Esophagus squamous epithelium (tissue), 5 donors: ENCODE measurements around the gene TESK1. TPM values are rescaled to one million over a fixed set of nuclear protein-coding genes. Genes with fewer than 3 reads are reported as not detected.

Source experiments
- DNase-seq: peaks from one replicate; lab custom pipeline; 2025; lab: John Stamatoyannopoulos, UW
- H3K27ac ChIP-seq, 4 donors: fragments of 200-600 bp; sonication (generic); one replicate each; pipeline ENCODE4 v1.5.1; 2016 to 2019; ENCODE audit warnings: mild to moderate bottlenecking in 1 of 4
- H3K27me3 ChIP-seq, 4 donors: fragments of 200-600 bp; sonication (generic); 1 replicate in 3 of 4; 2 replicates in 1 of 4; pipeline versions ENCODE4 v1.5.1 to v1.6.0; 2017 to 2021; ENCODE audit warnings: antibody characterized with exemption in 1 of 4
- H3K36me3 ChIP-seq, 3 donors: fragments of 200-600 bp; sonication (generic); one replicate each; pipeline ENCODE4 v1.5.1; 2016 to 2019
- H3K4me1 ChIP-seq, 3 donors: fragments of 200-600 bp; sonication (generic); one replicate each; pipeline ENCODE4 v1.5.1; 2017 to 2019
- H3K4me3 ChIP-seq, 4 donors: fragments of 200-600 bp; sonication (generic); 1 replicate in 3 of 4; 2 replicates in 1 of 4; pipeline ENCODE4 v1.5.1; 2016 to 2019; ENCODE audit warnings: mild to moderate bottlenecking in 2 of 4, moderate library complexity in 1 of 4
- H3K9me3 ChIP-seq, 3 donors: fragments of 200-600 bp; sonication (generic); one replicate each; pipeline ENCODE4 v1.5.1; 2016 to 2019
- CTCF ChIP-seq, 6 experiments: fragments of 450-650 bp in 4 of 6; fragments of 200-600 bp in 2 of 6; sonication (generic) in 2 of 6; IDR thresholded peaks; one replicate each; pipeline ENCODE4 v1.5.1; 2016 to 2019; ENCODE audit warnings: antibody characterized with exemption in 6 of 6, mild to moderate bottlenecking in 4 of 6, moderate library complexity in 4 of 6
- POLR2A ChIP-seq, 4 donors: fragments of 450-650 bp; IDR thresholded peaks; one replicate each; pipeline ENCODE4 v1.6.1; 2017; ENCODE audit warnings: antibody characterized with exemption in 4 of 4, mild to moderate bottlenecking in 4 of 4, moderate library complexity in 3 of 4
- WGBS, 2 donors: methylation state at CpG; one replicate each; pipeline ENCODE4 v1.1.5; 2018; 5-methylcytosine and 5-hydroxymethylcytosine counted together
- intact Hi-C: fragments of 100-400 bp; cut with DNase I; formaldehyde crosslinking; loops from one replicate; pipeline ENCODE4 v1.15.0; 2022
- small RNA-seq, 4 donors: library from RNA; depleted of rRNA; stranded (forward); fragments of <200 nt; gene quantifications; one replicate each; pipeline ENCODE3, GENCODE V24; 2016
- total RNA-seq, 4 donors: library from RNA; depleted of rRNA; stranded (reverse); fragments of >200 nt; gene quantifications; one replicate each; pipeline ENCODE4 v1.1.0, GENCODE V29; 2016
- donor health status: DM: yes; HTN: yes; CAD: no.

The TESK1 gene
- total RNA-seq, 4 donors from 2014 or later = 10.1 to 22.1 (median 14.4) TPM

- Histone ChIP-seq H3K4me1 (peaks cover 11 to 57% (median 20%) of the 10 kb centered on the region in 3 donors), H3K4me3 (peak within 1 kb of the TSS; percentile 75 to 94 (median 84)), H3K27me3 (no peaks in the 10 kb centered on the region), H3K27ac (peak within 1 kb of the TSS; percentile 91 to 98 (median 96)), H3K9me3 (no peaks in the 10 kb centered on the region), H3K36me3 (peaks cover 0 to 26% (median 0%) of the 10 kb centered on the region in 3 donors)
- WGBS, 2 donors = 0% methylated on average over 10 to 29 of the region's 67 CpGs
- no peak for DNase-seq
- peak in 3 of 4 donors; percentile 83 to 94 (median 88) for TF ChIP-seq POLR2A (IDR thresholded peaks at IDR 0.05)
- peak; percentile 47 to 68 (median 61) for TF ChIP-seq CTCF (IDR thresholded peaks at IDR 0.05)
- intact Hi-C loops = loop anchor here (5.0 kb wide), 1 partner anchor 74 kb away; the partner anchor contains the start of genes CREB3 and TLN1
Observed at GRCh38 chr9:35658137-35658967, 53.3 kb downstream of the TESK1 start, which contains the start of gene CCDC107. CCDC107 (plus strand) TSS chr9:35658292; CDS start chr9:35658380, 88 bp downstream.

- peak overlapping the region; percentile 75 to 94 (median 84) for H3K4me3 ChIP-seq
- no peak for DNase-seq
- H3K9me3 ChIP-seq = no peaks in the 10 kb centered on the region
- H3K27me3 ChIP-seq = no peaks in the 10 kb centered on the region
- intact Hi-C loops = loop anchor here (5.0 kb wide), 1 partner anchor 73 kb away; the partner anchor contains the start of genes CREB3 and TLN1
- WGBS, 2 donors = 0% methylated on average over 2 of the region's 2 CpGs; no CpG with 5 or more reads in 1 of the 2 donors
- H3K27ac ChIP-seq = peak overlapping the region; percentile 91 to 98 (median 96)
- peaks cover 0 to 26% (median 0%) of the 10 kb centered on the region in 3 donors for H3K36me3 ChIP-seq
- TF ChIP-seq POLR2A (IDR thresholded peaks at IDR 0.05) (no peak), CTCF (IDR thresholded peaks at IDR 0.05) (no peak)
- peaks cover 11 to 61% (median 20%) of the 10 kb centered on the region in 3 donors for H3K4me1 ChIP-seq
Observed at GRCh38 chr9:35658968-35659220, 53.8 kb downstream of the TESK1 start.

GRCh38 chr9:35659340-35659739 lies 54.3 kb downstream of the TESK1 start:
- Histone ChIP-seq H3K27ac (peak overlapping the region; percentile 91 to 98 (median 96)), H3K4me1 (peaks cover 12 to 65% (median 22%) of the 10 kb centered on the region in 3 donors), H3K4me3 (peak overlapping the region in 3 of 4 donors; percentile 78 to 94 (median 90)), H3K36me3 (peaks cover 0 to 26% (median 0%) of the 10 kb centered on the region in 3 donors), H3K27me3 (no peaks in the 10 kb centered on the region), H3K9me3 (no peaks in the 10 kb centered on the region)
- TF ChIP-seq CTCF (IDR thresholded peaks at IDR 0.05) (no peak), POLR2A (IDR thresholded peaks at IDR 0.05) (peak in 1 of 4 donors; percentile 42)
- DNase-seq = no peak
- intact Hi-C loops = loop anchor here (5.0 kb wide), 1 partner anchor 73 kb away; the partner anchor contains the start of genes CREB3 and TLN1
- 47 to 86% methylated on average over 3 of the region's 3 CpGs for WGBS, 2 donors

Small RNA genes lying within 50 kb of the gene (small RNA-seq; reads per million reads assigned to genes)
- gene MIR4667 (0 to 0.09 (median 0) reads per million in 4 donors), gene RMRP (0 reads per million in 4 donors), gene RPS29P17 (0 reads per million in 4 donors)

Other genes with a start within 250 kb of the TESK1 start
- gene RUSC2, start 115.2 kb upstream of the TESK1 start, total RNA-seq = 10 to 100 TPM in 1 of 4 donors, 1 to 10 TPM in 3; 5.1 to 16.0 (median 8.6) TPM
- 1 to 10 TPM in 1 of 4 donors, under 1 TPM in 1, not detected in 2; 0.27 to 1.9 TPM for gene CD72, start 13.2 kb downstream of the TESK1 start, total RNA-seq
- 1 to 10 TPM in 3 of 4 donors, under 1 TPM in 1; 0.42 to 4.2 (median 1.5) TPM for gene SIT1, start 45.7 kb downstream of the TESK1 start, total RNA-seq
- gene RMRP, start 52.8 kb downstream of the TESK1 start, total RNA-seq = 1,000 to 10,000 TPM in 3 of 4 donors, 100 to 1,000 TPM in 1; 759 to 4,621 (median 3,503) TPM
- 10 to 100 TPM in 3 of 4 donors, 1 to 10 TPM in 1; 6.6 to 19.6 (median 14.2) TPM for gene CCDC107, start 53.0 kb downstream of the TESK1 start, total RNA-seq
- 10 to 100 TPM in 1 of 4 donors, 1 to 10 TPM in 3; 1.3 to 17.5 (median 5.1) TPM for gene ARHGEF39, start 59.9 kb downstream of the TESK1 start, total RNA-seq
- 1 to 10 TPM in 1 of 4 donors, not detected in 3; 2.2 TPM for gene CA9, start 68.7 kb downstream of the TESK1 start, total RNA-seq
- 1,000 to 10,000 TPM in 1 of 4 donors, 100 to 1,000 TPM in 2, 10 to 100 TPM in 1; 80.8 to 1,148 (median 217) TPM for gene TPM2, start 84.7 kb downstream of the TESK1 start, total RNA-seq
- 100 to 1,000 TPM in 2 of 4 donors, 10 to 100 TPM in 2; 94.7 to 233 (median 112) TPM for gene TLN1, start 126.9 kb downstream of the TESK1 start, total RNA-seq
- 10 to 100 TPM; 10.5 to 24.2 (median 19.2) TPM for gene CREB3, start 127.4 kb downstream of the TESK1 start, total RNA-seq
- 10 to 100 TPM; 14.1 to 61.8 (median 42.0) TPM for gene GBA2, start 144.0 kb downstream of the TESK1 start, total RNA-seq
- 10 to 100 TPM in 3 of 4 donors, 1 to 10 TPM in 1; 8.0 to 17.5 (median 11.6) TPM for gene RGP1, start 144.0 kb downstream of the TESK1 start, total RNA-seq
- not detected for gene MSMP, start 149.0 kb downstream of the TESK1 start, total RNA-seq
- 10 to 100 TPM in 1 of 4 donors, 1 to 10 TPM in 1, under 1 TPM in 2; 0.08 to 12.2 (median 1.8) TPM for gene NPR2, start 186.3 kb downstream of the TESK1 start, total RNA-seq
- gene SPAG8, start 207.0 kb downstream of the TESK1 start, total RNA-seq = not detected
- gene HINT2, start 209.8 kb downstream of the TESK1 start, total RNA-seq = 10 to 100 TPM; 13.2 to 34.9 (median 19.5) TPM
- gene FAM221B, start 223.5 kb downstream of the TESK1 start, total RNA-seq = not detected
- 1 to 10 TPM in 2 of 4 donors, under 1 TPM in 2; 0.35 to 4.8 (median 1.4) TPM for gene TMEM8B, start 224.0 kb downstream of the TESK1 start, total RNA-seq